Transverse colon (tissue), 4 donors: ENCODE measurements around the gene STMN1.

Experiments used
- EP300 ChIP-seq: sonication (generic); formaldehyde crosslinking; IDR thresholded peaks from one replicate; pipeline ENCODE4 v1.6.1; 2017; ENCODE audit warnings: antibody characterized with exemption, low read depth
- POLR2A ChIP-seq: fragments of 450-650 bp; IDR thresholded peaks from one replicate; pipeline ENCODE4 v1.6.1; 2016; ENCODE audit warnings: antibody characterized with exemption, mild to moderate bottlenecking, moderate library complexity
- POLR2AphosphoS5 ChIP-seq, 3 donors: sonication (generic); formaldehyde crosslinking; IDR thresholded peaks; one replicate each; pipeline ENCODE4 v1.6.1; 2016; ENCODE audit warnings: antibody characterized with exemption in 3 of 3
- TF ChIP-seq, protein P1 (sequence below), 5 experiments: fragments of 200-600 bp in 3 of 5; fragments of 450-650 bp in 2 of 5; sonication (generic) in 3 of 5; IDR thresholded peaks; 1 replicate in 2 of 5; 2 replicates in 3 of 5; pipeline ENCODE4 v1.5.1; 2016 to 2017; ENCODE audit warnings: antibody characterized with exemption in 5 of 5, inconsistent platforms in 3 of 5, mild to moderate bottlenecking in 2 of 5, moderate library complexity in 1 of 5

DNA sequence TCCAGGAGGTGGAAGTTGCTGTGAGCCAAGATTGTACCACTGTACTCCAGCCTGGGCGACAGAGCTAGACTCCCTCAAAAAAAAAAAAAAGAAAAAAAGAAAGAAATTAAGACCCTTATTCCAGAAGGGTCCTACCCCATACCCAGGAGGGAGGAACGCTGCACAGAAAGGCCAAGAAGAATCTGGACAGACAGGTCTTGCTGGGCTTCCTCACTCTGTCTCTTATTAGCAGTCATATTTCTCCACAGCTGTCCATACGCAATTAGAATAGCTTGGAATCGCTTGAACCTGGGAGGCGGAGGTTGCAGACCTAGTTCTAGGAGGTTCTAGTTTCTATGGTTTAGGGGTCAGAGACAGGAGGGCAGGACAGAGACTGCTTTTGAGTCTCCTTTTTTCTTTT, 27.5 kb downstream of the STMN1 start:
- TF ChIP-seq, protein P1, sequence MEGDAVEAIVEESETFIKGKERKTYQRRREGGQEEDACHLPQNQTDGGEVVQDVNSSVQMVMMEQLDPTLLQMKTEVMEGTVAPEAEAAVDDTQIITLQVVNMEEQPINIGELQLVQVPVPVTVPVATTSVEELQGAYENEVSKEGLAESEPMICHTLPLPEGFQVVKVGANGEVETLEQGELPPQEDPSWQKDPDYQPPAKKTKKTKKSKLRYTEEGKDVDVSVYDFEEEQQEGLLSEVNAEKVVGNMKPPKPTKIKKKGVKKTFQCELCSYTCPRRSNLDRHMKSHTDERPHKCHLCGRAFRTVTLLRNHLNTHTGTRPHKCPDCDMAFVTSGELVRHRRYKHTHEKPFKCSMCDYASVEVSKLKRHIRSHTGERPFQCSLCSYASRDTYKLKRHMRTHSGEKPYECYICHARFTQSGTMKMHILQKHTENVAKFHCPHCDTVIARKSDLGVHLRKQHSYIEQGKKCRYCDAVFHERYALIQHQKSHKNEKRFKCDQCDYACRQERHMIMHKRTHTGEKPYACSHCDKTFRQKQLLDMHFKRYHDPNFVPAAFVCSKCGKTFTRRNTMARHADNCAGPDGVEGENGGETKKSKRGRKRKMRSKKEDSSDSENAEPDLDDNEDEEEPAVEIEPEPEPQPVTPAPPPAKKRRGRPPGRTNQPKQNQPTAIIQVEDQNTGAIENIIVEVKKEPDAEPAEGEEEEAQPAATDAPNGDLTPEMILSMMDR (IDR thresholded peaks at IDR 0.05) = no peak
- no peak for TF ChIP-seq EP300
- TF ChIP-seq POLR2A = no peak
- no peak for TF ChIP-seq POLR2AphosphoS5 (IDR thresholded peaks at IDR 0.05)
